ENCODE measurements around the gene PPP1R16B. TPM values are rescaled to one million over a fixed set of nuclear protein-coding genes. Genes with fewer than 3 reads are reported as not detected.

The PPP1R16B gene
- total and polyA plus RNA-seq, 2 of the 8 experiments (the other 6 are each of a cell fraction or from before 2014, with no cell fraction given), result 2.6 to 8.9 TPM

DNA sequence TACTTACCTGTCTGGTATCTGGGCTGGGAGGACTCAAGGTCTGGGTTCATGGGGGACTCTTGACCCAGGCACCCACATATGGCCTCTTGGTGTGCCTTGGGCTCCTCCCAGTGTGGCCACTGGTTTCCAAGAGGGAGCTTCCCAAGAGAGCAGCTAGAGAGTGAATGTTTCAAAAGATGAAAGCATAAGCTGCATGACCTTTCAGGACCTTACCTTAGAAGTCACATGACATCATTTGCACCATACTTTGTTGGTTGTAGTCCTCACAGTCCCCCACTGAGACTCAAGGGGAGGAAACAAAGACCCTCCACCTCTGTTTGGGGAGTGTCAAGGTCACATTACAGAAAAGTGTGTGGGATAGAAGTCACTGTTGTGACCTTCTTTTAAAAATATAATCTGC, 43.3 kb upstream of the PPP1R16B start:
- H3K4me2 ChIP-seq (ENCODE audit: insufficient read depth in 1 of 2, low read depth in 2 of 2, low read length in 2 of 2), result no peak overlapping the region
- no peak overlapping the region for H3K9ac ChIP-seq (replicated peaks in 1 of 4; ENCODE audit: extremely low read depth in 1 of 4, low read depth in 3 of 4, low read length in 3 of 4)
- no peak overlapping the region for H2AFZ ChIP-seq (ENCODE audit: low read length)
- CTCF ChIA-PET (ENCODE audit: partially characterized antibody), result interaction anchor here (1.1 to 3.3 kb wide), 5 partner anchors 11 to 78 kb away, joined by 3 to 25 read pairs (median 6); no protein-coding TSS in a partner anchor
- H3K27me3 ChIP-seq (replicated peaks in 1 of 4; ENCODE audit: control insufficient read depth in 3 of 4, extremely low read depth in 1 of 4, insufficient read depth in 3 of 4, low read length in 3 of 4), result no peaks in the 10 kb centered on the region
- H4K20me1 ChIP-seq (replicated peaks in 1 of 2; ENCODE audit: control insufficient read depth in 1 of 2, insufficient read depth in 2 of 2, low read length in 2 of 2), result peaks cover 0 to 5% of the 10 kb centered on the region in 2 experiments
- POLR2A ChIA-PET (ENCODE audit: partially characterized antibody), result no interaction called here
- no peak overlapping the region for H3K18ac ChIP-seq (ENCODE audit: extremely low read depth, low read length)
- H4K8ac ChIP-seq (ENCODE audit: extremely low read depth, insufficient read depth, low read length), result no peak overlapping the region
- no peak overlapping the region for H4K5ac ChIP-seq (ENCODE audit: insufficient read length, low read depth, low read length)
- peaks cover 0 to 46% (median 18%) of the 10 kb centered on the region in 4 experiments; a peak in 7 of 8 replicates for H3K36me3 ChIP-seq (ENCODE audit: control insufficient read depth in 2 of 4, insufficient read depth in 4 of 4, low read length in 3 of 4)
- H3K27ac ChIP-seq (ENCODE audit: low read depth, low read length), result no peak overlapping the region
- H3K23ac ChIP-seq (ENCODE audit: insufficient read length), result no peak overlapping the region
- H2BK12ac ChIP-seq (ENCODE audit: low read depth, low read length), result no peak overlapping the region
- 0 out of 7 replicates have a peak, but pooled peaks cover 0 to 2% (median 0%) of the 10 kb centered on the region in 4 experiments for H3K4me1 ChIP-seq (replicated peaks in 1 of 4; ENCODE audit: control insufficient read depth in 3 of 4, insufficient read depth in 4 of 4, low read length in 3 of 4)
- no peak overlapping the region for H2BK120ac ChIP-seq (replicated peaks; ENCODE audit: low read depth, low read length)
- no peak overlapping the region for H3K56ac ChIP-seq (replicated peaks; ENCODE audit: insufficient read length, low read depth, low read length)
- no peaks in the 10 kb centered on the region; the same call in 1 of the 2 replicates for H3K23me2 ChIP-seq (ENCODE audit: low read depth, low read length)
- FAIRE-seq (no peak), DNase-seq (ENCODE audit: low read depth in 1 of 2, low spot score in 2 of 2) (no peak)
- no peaks in the 10 kb centered on the region for H3K79me2 ChIP-seq (ENCODE audit: control insufficient read depth in 1 of 2, insufficient read depth in 2 of 2, low read length in 2 of 2)
- no peak overlapping the region for H2AK5ac ChIP-seq (ENCODE audit: low read depth, low read length)
- H2BK5ac ChIP-seq (ENCODE audit: low read depth, low read length), result no peak overlapping the region
- no peaks in the 10 kb centered on the region for H3K9me3 ChIP-seq (ENCODE audit: insufficient read depth in 2 of 2, low read depth in 1 of 2, low read length in 1 of 2)
- no peak overlapping the region for H2BK15ac ChIP-seq (ENCODE audit: low read length)
- no peak overlapping the region for H3K4ac ChIP-seq (replicated peaks; ENCODE audit: insufficient read length, low read depth, low read length)
- no peak overlapping the region for H3K4me3 ChIP-seq (ENCODE audit: extremely low read depth in 1 of 4, insufficient read depth in 2 of 4, low read depth in 3 of 4, low read length in 4 of 4)
- no peak overlapping the region for H2BK20ac ChIP-seq (ENCODE audit: low read length)
- no peak overlapping the region for H4K91ac ChIP-seq (replicated peaks; ENCODE audit: insufficient read length, low read length)
- no peaks in the 10 kb centered on the region; the same call in 1 of the 2 replicates for H3K79me1 ChIP-seq (ENCODE audit: low read depth, low read length)
- no peak overlapping the region for H3K14ac ChIP-seq (ENCODE audit: insufficient read length)
- TF ChIP-seq SAP30 (IDR thresholded peaks at IDR 0.05; ENCODE audit: insufficient read depth, insufficient replicate concordance, low read length) (no peak), RXRA (IDR thresholded peaks at IDR 0.05; ENCODE audit: insufficient read depth, low read depth, low read length) (no peak), TBP (IDR thresholded peaks at IDR 0.05; ENCODE audit: low read depth, low read length) (no peak), SP4 (IDR thresholded peaks at IDR 0.05; ENCODE audit: low read length) (no peak), HDAC2 (IDR thresholded peaks at IDR 0.05; ENCODE audit: borderline replicate concordance in 1 of 2, low read depth in 2 of 2, low read length in 2 of 2) (no peak), SIRT6 (IDR thresholded peaks at IDR 0.05; ENCODE audit: low read length) (no peak), JUN (IDR thresholded peaks at IDR 0.05; ENCODE audit: low read depth, low read length) (no peak), EZH2 (IDR thresholded peaks at IDR 0.05; ENCODE audit: low read depth, low read length, severe bottlenecking) (no peak), BCL11A (IDR thresholded peaks at IDR 0.05; ENCODE audit: low read depth in 2 of 2, low read length in 2 of 2) (no peak), YY1 (IDR thresholded peaks at IDR 0.05; ENCODE audit: low read depth, low read length) (no peak), CBX8 (IDR thresholded peaks at IDR 0.05; ENCODE audit: borderline replicate concordance, low read depth, low read length) (no peak), SP1 (IDR thresholded peaks at IDR 0.05; ENCODE audit: low read depth, low read length) (no peak), KDM5A (IDR thresholded peaks at IDR 0.05; ENCODE audit: low read length) (no peak)
- TF ChIP-seq, protein P1, sequence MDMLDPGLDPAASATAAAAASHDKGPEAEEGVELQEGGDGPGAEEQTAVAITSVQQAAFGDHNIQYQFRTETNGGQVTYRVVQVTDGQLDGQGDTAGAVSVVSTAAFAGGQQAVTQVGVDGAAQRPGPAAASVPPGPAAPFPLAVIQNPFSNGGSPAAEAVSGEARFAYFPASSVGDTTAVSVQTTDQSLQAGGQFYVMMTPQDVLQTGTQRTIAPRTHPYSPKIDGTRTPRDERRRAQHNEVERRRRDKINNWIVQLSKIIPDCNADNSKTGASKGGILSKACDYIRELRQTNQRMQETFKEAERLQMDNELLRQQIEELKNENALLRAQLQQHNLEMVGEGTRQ (IDR thresholded peaks at IDR 0.05; ENCODE audit: low read length), result no peak
